Osteocyte (in vitro differentiated cells): ENCODE measurements around the gene WEE2. TPM values are rescaled to one million over a fixed set of nuclear protein-coding genes. Genes with fewer than 3 reads are reported as not detected.
"Not testable (repeated sequence)": the region's sequence is repeated elsewhere in the genome, so short reads cannot be mapped to it uniquely, and the experiment has no call there.

Experiments used
- DNase-seq: peaks from one replicate; pipeline ENCODE4 v3.0.0; 2021; ENCODE audit warnings: mixed read lengths; ENCODE audit not compliant: unreplicated experiment; ENCODE audit errors: extremely low spot score
- H3K27ac Mint-ChIP-seq: one replicate; pipeline ENCODE4 v1.8.0; 2021; ENCODE audit warnings: mild to moderate bottlenecking, mixed read lengths; ENCODE audit not compliant: unreplicated experiment
- H3K27me3 Mint-ChIP-seq: one replicate; pipeline ENCODE4 v1.8.0; 2021; ENCODE audit warnings: mixed read lengths; ENCODE audit not compliant: unreplicated experiment
- H3K36me3 Mint-ChIP-seq: one replicate; pipeline ENCODE4 v1.8.0; 2021; ENCODE audit warnings: mixed read lengths; ENCODE audit not compliant: unreplicated experiment
- H3K4me1 Mint-ChIP-seq: one replicate; pipeline ENCODE4 v1.8.0; 2021; ENCODE audit warnings: mixed read lengths; ENCODE audit not compliant: unreplicated experiment
- H3K4me3 Mint-ChIP-seq: one replicate; pipeline ENCODE4 v1.8.0; 2021; ENCODE audit warnings: mild to moderate bottlenecking, moderate library complexity, mixed read lengths; ENCODE audit not compliant: unreplicated experiment
- H3K9me3 Mint-ChIP-seq: one replicate; pipeline ENCODE4 v1.8.0; 2021; ENCODE audit warnings: mixed read lengths; ENCODE audit not compliant: unreplicated experiment
- CTCF ChIP-seq: fragments of 200-600 bp; sonication (generic); IDR thresholded peaks from 2 replicates; pipeline ENCODE4 v1.5.0; 2021; ENCODE audit warnings: antibody characterized with exemption, mild to moderate bottlenecking, moderate library complexity
- total RNA-seq: library from RNA; stranded (reverse); gene quantifications from 2 replicates; pipeline ENCODE4 v1.2.1, GENCODE V29; 2021

The WEE2 gene
- total RNA-seq, 1 donor from 2014 or later = not detected

- Mint-ChIP-seq H3K4me3 (no peak overlapping the region), H3K36me3 (peaks cover 32% of the 10 kb centered on the region), H3K4me1 (peaks cover 7% of the 10 kb centered on the region), H3K9me3 (no peaks in the 10 kb centered on the region), H3K27me3 (no peaks in the 10 kb centered on the region), H3K27ac (no peak overlapping the region)
- DNase-seq = no peak
- TF ChIP-seq CTCF = no peak
These were observed 22.7 kb upstream of the WEE2 start for GRCh38 chr7:141685285-141686023.

DNA sequence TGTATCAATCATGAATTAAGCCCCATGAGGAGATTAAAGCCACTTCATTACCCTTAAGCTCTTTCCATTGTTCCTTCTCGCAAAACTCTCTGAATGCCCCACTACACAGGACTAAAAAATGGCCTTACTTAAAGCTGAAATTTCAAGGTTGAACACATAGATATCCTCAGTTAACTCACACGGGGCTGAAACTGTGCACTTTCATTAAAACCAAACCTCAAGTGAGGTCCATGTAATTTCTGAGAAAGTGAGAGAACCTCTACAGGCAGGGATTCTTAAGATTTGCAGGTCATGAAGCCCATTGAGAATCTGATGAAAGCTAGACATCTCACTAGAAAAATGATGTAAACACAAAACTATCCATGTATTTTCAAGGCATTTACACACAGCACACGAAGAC is 22.1 kb upstream of the WEE2 start:
- H3K36me3 Mint-ChIP-seq = peaks cover 26% of the 10 kb centered on the region
- no peaks in the 10 kb centered on the region for H3K27me3 Mint-ChIP-seq
- H3K4me1 Mint-ChIP-seq = peaks cover 7% of the 10 kb centered on the region
- DNase-seq = no peak
- no peak for TF ChIP-seq CTCF
- H3K9me3 Mint-ChIP-seq = no peaks in the 10 kb centered on the region
- H3K4me3 Mint-ChIP-seq = no peak overlapping the region
- no peak overlapping the region for H3K27ac Mint-ChIP-seq

GRCh38 chr7:141686670-141687069 is 21.5 kb upstream of the WEE2 start:
- H3K27ac Mint-ChIP-seq = no peak overlapping the region
- no peak for DNase-seq
- peaks cover 22% of the 10 kb centered on the region for H3K36me3 Mint-ChIP-seq
- H3K4me1 Mint-ChIP-seq = peaks cover 7% of the 10 kb centered on the region
- no peak for TF ChIP-seq CTCF
- H3K4me3 Mint-ChIP-seq = no peak overlapping the region
- no peaks in the 10 kb centered on the region for H3K27me3 Mint-ChIP-seq
- H3K9me3 Mint-ChIP-seq = no peaks in the 10 kb centered on the region

DNA sequence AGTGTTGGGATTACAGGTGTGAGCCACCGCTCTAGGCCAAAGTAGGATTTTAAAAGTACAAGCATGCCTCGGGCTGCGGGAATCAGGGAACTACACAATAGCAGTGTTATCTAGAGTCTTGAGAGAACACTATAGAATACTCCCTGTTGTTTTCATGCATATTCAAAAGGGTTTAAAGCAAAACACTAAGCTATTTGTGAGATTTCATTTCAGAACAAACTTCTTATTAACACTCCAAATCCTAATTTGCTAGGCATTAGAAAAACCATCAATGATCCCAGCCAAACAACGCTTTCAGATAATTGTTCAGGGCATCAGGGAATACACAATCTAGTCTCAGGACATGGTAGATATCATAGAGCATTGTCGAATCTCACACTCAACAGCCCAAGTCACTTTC is 20.1 kb upstream of the WEE2 start:
- peaks cover 7% of the 10 kb centered on the region for H3K4me1 Mint-ChIP-seq
- no peak for DNase-seq
- H3K27ac Mint-ChIP-seq = no peak overlapping the region
- no peaks in the 10 kb centered on the region for H3K9me3 Mint-ChIP-seq
- H3K27me3 Mint-ChIP-seq = no peaks in the 10 kb centered on the region
- no peak for TF ChIP-seq CTCF
- peaks cover 13% of the 10 kb centered on the region for H3K36me3 Mint-ChIP-seq
- no peak overlapping the region for H3K4me3 Mint-ChIP-seq

DNA sequence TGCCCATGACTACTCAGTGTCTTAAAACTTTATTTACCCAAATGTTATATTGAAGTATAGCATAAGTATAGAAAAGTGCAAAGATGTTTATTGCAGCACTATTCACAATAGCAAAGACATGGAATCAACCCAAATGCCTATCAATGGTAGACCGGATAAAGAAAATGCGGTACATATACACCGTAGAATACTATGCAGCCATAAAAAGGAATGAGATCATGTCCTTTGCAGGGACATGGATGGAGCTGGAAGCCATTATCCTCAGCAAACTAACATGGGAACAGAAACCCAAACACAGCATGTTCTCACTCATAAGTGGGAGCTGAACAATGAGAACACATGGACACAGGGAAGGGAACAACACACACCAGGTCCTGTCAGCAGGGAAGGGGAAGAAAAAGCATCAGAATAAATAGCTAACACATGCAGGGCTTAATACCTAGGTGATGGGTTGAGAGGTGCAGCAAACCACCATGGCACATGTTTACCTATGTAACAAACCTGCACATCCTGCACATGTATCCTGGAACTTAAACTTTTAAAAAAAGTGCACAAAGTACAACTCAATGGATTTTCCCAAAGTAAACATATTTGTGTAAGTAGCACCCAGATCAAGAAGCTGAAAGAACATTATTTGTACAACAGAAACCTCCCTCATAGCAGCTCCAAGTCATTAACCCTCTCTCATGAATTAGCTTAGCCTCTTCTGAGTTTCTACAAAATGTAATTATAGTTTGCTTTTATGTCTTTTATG is 18.9 kb upstream of the WEE2 start:
- not testable (repeated sequence) for H3K4me3 Mint-ChIP-seq, H3K9me3 Mint-ChIP-seq, H3K27ac Mint-ChIP-seq, H3K4me1 Mint-ChIP-seq, H3K27me3 Mint-ChIP-seq, DNase-seq
- H3K36me3 Mint-ChIP-seq = peaks cover 10% of the 10 kb centered on the region
